HL-60 (cell line): ENCODE measurements around the gene TCHP.

Experiments used
- DNase-seq, 2 experiments: peaks; one replicate each; pipeline ENCODE4 v3.0.0-alpha.2; 2010 to 2020; ENCODE audit warnings: low read depth in 1 of 2, low spot score in 1 of 2
- H3K27ac ChIP-seq: fragments of 250-450 bp; sonication (Bioruptor Pico); replicated peaks from 2 replicates; pipeline ENCODE4 v1.5.1; 2020; ENCODE audit warnings: mild to moderate bottlenecking, moderate library complexity
- H3K27me3 ChIP-seq: fragments of 250-450 bp; sonication (Bioruptor Pico); 2 replicates; pipeline ENCODE4 v1.5.1; 2021; ENCODE audit warnings: mild to moderate bottlenecking, moderate library complexity; ENCODE audit not compliant: insufficient read depth, poor library complexity, severe bottlenecking
- H3K4me3 ChIP-seq: replicated peaks from 2 replicates; pipeline ENCODE4 v1.5.1; 2011; ENCODE audit warnings: mild to moderate bottlenecking, control low read depth, low read length; ENCODE audit not compliant: insufficient read depth
- GABPA ChIP-seq: IDR thresholded peaks from 2 replicates; pipeline ENCODE4 v1.6.1; 2012; ENCODE audit warnings: low read depth
- POLR2AphosphoS5 ChIP-seq: IDR thresholded peaks from 2 replicates; pipeline ENCODE4 v1.6.1; 2012; ENCODE audit warnings: low read depth
- SPI1 ChIP-seq: IDR thresholded peaks from 2 replicates; pipeline ENCODE4 v1.6.1; 2012; ENCODE audit warnings: low read depth, mild to moderate bottlenecking, borderline replicate concordance
- TF ChIP-seq, protein P1 (sequence below): IDR thresholded peaks from 2 replicates; pipeline ENCODE4 v1.6.1; 2012; ENCODE audit warnings: low read depth; ENCODE audit not compliant: insufficient replicate concordance
- TF ChIP-seq, protein P2 (sequence below): IDR thresholded peaks from one replicate; pipeline ENCODE4 v1.5.1; 2011; ENCODE audit warnings: low read length, control low read depth, inconsistent platforms; ENCODE audit not compliant: insufficient read depth

The TCHP gene

DNA sequence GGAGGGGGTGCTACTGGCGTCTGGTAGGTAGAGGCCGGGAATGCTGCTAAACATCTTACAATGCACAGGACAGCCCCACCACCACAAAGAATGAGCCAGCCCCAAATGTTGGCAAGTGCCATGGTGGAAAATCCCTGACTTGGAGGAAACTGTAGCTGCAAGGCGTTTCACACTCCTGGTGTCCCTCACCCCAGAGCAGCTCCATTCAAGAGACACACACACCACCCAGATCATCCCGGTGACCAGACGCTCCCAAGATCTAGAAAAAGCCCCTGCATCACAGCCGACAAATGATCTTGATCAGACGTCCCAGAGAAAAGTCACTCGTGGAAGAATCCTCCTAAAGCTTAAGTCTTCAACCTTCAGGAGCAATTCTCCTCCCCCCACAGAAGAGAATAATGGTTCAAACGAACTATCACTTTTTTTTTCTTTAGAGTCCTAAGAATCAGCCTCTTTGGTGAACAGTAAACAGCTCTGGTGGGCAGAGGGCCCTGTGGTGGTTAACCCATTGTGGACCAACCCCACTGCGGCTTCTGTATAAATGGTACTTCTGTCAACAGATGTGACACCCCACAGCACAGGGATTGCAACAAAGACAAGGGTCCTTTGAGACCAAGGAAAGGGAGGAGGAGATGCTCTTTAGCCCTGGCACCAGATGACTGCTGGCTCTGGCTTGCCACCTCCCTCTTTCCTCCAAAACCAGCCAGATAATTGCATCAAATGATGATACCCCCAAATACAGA, 22.4 kb upstream of the TCHP start:
- Histone ChIP-seq H3K4me3 (no peak overlapping the region), H3K27ac (no peak overlapping the region), H3K27me3 (no peaks in the 10 kb centered on the region)
- TF ChIP-seq SPI1, result no peak
- no peak for TF ChIP-seq GABPA
- TF ChIP-seq, protein P1, sequence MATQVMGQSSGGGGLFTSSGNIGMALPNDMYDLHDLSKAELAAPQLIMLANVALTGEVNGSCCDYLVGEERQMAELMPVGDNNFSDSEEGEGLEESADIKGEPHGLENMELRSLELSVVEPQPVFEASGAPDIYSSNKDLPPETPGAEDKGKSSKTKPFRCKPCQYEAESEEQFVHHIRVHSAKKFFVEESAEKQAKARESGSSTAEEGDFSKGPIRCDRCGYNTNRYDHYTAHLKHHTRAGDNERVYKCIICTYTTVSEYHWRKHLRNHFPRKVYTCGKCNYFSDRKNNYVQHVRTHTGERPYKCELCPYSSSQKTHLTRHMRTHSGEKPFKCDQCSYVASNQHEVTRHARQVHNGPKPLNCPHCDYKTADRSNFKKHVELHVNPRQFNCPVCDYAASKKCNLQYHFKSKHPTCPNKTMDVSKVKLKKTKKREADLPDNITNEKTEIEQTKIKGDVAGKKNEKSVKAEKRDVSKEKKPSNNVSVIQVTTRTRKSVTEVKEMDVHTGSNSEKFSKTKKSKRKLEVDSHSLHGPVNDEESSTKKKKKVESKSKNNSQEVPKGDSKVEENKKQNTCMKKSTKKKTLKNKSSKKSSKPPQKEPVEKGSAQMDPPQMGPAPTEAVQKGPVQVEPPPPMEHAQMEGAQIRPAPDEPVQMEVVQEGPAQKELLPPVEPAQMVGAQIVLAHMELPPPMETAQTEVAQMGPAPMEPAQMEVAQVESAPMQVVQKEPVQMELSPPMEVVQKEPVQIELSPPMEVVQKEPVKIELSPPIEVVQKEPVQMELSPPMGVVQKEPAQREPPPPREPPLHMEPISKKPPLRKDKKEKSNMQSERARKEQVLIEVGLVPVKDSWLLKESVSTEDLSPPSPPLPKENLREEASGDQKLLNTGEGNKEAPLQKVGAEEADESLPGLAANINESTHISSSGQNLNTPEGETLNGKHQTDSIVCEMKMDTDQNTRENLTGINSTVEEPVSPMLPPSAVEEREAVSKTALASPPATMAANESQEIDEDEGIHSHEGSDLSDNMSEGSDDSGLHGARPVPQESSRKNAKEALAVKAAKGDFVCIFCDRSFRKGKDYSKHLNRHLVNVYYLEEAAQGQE, result no peak
- TF ChIP-seq, protein P2, sequence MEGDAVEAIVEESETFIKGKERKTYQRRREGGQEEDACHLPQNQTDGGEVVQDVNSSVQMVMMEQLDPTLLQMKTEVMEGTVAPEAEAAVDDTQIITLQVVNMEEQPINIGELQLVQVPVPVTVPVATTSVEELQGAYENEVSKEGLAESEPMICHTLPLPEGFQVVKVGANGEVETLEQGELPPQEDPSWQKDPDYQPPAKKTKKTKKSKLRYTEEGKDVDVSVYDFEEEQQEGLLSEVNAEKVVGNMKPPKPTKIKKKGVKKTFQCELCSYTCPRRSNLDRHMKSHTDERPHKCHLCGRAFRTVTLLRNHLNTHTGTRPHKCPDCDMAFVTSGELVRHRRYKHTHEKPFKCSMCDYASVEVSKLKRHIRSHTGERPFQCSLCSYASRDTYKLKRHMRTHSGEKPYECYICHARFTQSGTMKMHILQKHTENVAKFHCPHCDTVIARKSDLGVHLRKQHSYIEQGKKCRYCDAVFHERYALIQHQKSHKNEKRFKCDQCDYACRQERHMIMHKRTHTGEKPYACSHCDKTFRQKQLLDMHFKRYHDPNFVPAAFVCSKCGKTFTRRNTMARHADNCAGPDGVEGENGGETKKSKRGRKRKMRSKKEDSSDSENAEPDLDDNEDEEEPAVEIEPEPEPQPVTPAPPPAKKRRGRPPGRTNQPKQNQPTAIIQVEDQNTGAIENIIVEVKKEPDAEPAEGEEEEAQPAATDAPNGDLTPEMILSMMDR, result no peak
- no peak for TF ChIP-seq POLR2AphosphoS5
- DNase-seq, result no peak

DNA sequence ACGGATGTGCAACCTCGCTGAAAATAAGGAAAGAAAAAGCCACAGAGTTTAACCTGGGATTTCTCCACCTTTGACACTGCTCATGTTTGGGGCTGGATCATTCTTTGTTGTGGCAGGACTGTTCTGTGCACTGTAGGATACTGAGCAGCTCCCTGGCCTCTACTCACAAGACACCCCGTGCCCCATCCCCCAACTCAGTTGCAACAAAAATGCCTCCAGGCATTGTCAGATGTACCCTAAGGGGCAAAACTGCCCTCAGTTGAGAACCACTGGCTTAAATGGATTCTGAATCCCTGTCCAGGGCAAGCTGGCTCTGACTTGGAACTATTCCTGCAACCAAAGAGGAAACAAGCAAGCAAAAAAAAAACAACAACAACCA, 21.8 kb upstream of the TCHP start:
- TF ChIP-seq, protein P1, result no peak
- TF ChIP-seq GABPA (no peak), SPI1 (no peak), POLR2AphosphoS5 (no peak)
- TF ChIP-seq, protein P2, result no peak
- Histone ChIP-seq H3K4me3 (no peak overlapping the region), H3K27ac (no peak overlapping the region), H3K27me3 (no peaks in the 10 kb centered on the region)
- no peak for DNase-seq

DNA sequence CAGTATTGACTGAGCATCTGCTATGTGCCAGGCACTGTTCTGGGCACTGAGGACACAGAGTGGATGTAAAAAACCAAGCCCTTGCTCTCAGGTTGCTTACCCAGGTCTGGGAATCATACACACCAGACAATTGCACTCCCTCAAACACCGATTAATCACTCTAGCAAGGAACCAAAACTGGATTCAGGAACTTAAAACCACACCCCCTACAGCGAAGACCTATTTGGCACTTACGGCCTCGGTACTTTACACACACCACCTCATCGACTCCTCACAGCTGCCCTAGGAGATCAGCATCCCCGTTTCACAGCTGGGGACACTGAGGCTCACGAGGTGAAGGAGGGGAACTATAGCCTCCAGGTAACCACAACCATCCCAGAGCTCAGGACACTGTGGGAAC, 21.3 kb upstream of the TCHP start:
- Histone ChIP-seq H3K27me3 (no peaks in the 10 kb centered on the region), H3K4me3 (no peak overlapping the region), H3K27ac (no peak overlapping the region)
- DNase-seq, result no peak
- TF ChIP-seq SPI1 (no peak), GABPA (no peak), POLR2AphosphoS5 (no peak)
- TF ChIP-seq, protein P1, result no peak
- TF ChIP-seq, protein P2, result no peak
